DND-41 (cell line): ENCODE results near the gene MAP3K9.

Experiments used
- ATAC-seq: fragments of 200-7000 bp; cut with Tn5 transposase; 3 replicates; pipeline ENCODE4 v1.9.1; 2021; ENCODE audit warnings: low read depth; ENCODE audit not compliant: insufficient read depth
- DNase-seq: peaks from one replicate; pipeline ENCODE4 v3.0.0-alpha.2; 2020
- H2AFZ ChIP-seq: 2 replicates; pipeline ENCODE4 v1.6.0; 2012; ENCODE audit warnings: low read depth, low read length
- H3K27ac ChIP-seq: 2 replicates; pipeline ENCODE4 v1.5.1; 2012; ENCODE audit warnings: low read length, inconsistent platforms
- H3K27me3 ChIP-seq: fragments of 200-600 bp; sonication (generic); 2 replicates; pipeline ENCODE4 v1.6.0; 2012; ENCODE audit warnings: low read length, mild to moderate bottlenecking, inconsistent platforms; ENCODE audit not compliant: insufficient read depth, poor library complexity
- H3K36me3 ChIP-seq: 2 replicates; pipeline ENCODE4 v1.5.1; 2012; ENCODE audit warnings: low read length, inconsistent platforms; ENCODE audit not compliant: insufficient read depth
- H3K4me1 ChIP-seq: 2 replicates; pipeline ENCODE4 v1.5.1; 2012; ENCODE audit warnings: mild to moderate bottlenecking, low read length; ENCODE audit not compliant: insufficient read depth
- H3K4me2 ChIP-seq: 2 replicates; pipeline ENCODE4 v1.6.0; 2012; ENCODE audit warnings: mild to moderate bottlenecking, moderate library complexity, low read length, inconsistent platforms; ENCODE audit not compliant: insufficient read depth
- H3K4me3 ChIP-seq, 2 experiments: fragments of 200-600 bp in 1 of 2; shearing (Covaris generic) in 1 of 2; 2 replicates each; pipeline ENCODE4 v1.5.1; 2012 to 2016; ENCODE audit warnings: inconsistent platforms in 2 of 2, low read length in 2 of 2, mild to moderate bottlenecking in 2 of 2, low read depth in 1 of 2, moderate library complexity in 1 of 2
- H3K79me2 ChIP-seq: 2 replicates; pipeline ENCODE4 v1.6.0; 2012; ENCODE audit warnings: low read length, inconsistent platforms; ENCODE audit not compliant: insufficient read depth
- H3K9ac ChIP-seq: 2 replicates; pipeline ENCODE4 v1.6.0; 2012; ENCODE audit warnings: low read depth, mild to moderate bottlenecking, inconsistent platforms, low read length, moderate library complexity
- H3K9me3 ChIP-seq: 2 replicates; pipeline ENCODE4 v1.5.1; 2012; ENCODE audit warnings: low read length, moderate library complexity, mild to moderate bottlenecking, inconsistent platforms; ENCODE audit not compliant: insufficient read depth, severe bottlenecking
- H4K20me1 ChIP-seq: 2 replicates; pipeline ENCODE4 v1.6.0; 2012; ENCODE audit warnings: low read length; ENCODE audit not compliant: insufficient read depth
- EZH2 ChIP-seq: IDR thresholded peaks from 3 replicates; pipeline ENCODE4 v1.6.1; 2012; ENCODE audit warnings: borderline replicate concordance, low read depth, mild to moderate bottlenecking, moderate library complexity, low read length, inconsistent platforms; ENCODE audit not compliant: severe bottlenecking
- TF ChIP-seq, protein P1 (sequence below): IDR thresholded peaks from 2 replicates; pipeline ENCODE4 v1.5.1; 2012; ENCODE audit warnings: borderline replicate concordance, low read length, moderate library complexity, mild to moderate bottlenecking; ENCODE audit not compliant: poor library complexity, severe bottlenecking; ENCODE audit errors: extremely low read depth

The MAP3K9 gene

DNA sequence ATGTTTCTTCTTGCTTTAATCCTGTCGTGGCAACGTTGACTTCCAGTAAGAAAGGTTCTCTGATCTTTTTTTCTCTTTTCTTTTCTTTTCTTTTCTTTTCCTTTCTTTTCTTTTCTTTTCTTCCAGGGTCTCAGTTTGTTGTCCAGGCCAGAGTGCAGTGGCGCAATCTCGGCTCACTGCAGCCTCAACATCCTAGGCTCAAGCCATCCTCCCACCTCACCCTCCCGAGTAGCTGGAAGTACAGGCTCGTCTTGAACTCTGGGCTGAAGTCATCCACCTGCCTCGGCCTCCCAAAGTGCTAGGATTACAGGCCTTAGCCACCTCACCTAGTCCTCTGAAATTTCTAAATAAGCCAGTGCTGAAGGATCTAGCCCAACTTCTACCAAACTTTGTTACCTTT lies 1.3 kb upstream of the MAP3K9 start:
- Histone ChIP-seq H2AFZ (peak overlapping the region; percentile 81; the same call in 1 of the 2 replicates), H4K20me1 (no peaks in the 10 kb centered on the region), H3K27ac (no peak overlapping the region), H3K79me2 (no peaks in the 10 kb centered on the region), H3K9ac (0 out of 2 replicates have a peak overlapping the region, but pooled peaks have one; percentile 71), H3K27me3 (no peaks in the 10 kb centered on the region), H3K4me3 (no peak overlapping the region), H3K4me1 (peaks cover 24% of the 10 kb centered on the region), H3K9me3 (no peaks in the 10 kb centered on the region), H3K36me3 (no peaks in the 10 kb centered on the region; the same call in 1 of the 2 replicates), H3K4me2 (peak overlapping the region; percentile 91)
- DNase-seq (no peak), ATAC-seq (no peak)
- no peak for TF ChIP-seq EZH2
- TF ChIP-seq, protein P1, sequence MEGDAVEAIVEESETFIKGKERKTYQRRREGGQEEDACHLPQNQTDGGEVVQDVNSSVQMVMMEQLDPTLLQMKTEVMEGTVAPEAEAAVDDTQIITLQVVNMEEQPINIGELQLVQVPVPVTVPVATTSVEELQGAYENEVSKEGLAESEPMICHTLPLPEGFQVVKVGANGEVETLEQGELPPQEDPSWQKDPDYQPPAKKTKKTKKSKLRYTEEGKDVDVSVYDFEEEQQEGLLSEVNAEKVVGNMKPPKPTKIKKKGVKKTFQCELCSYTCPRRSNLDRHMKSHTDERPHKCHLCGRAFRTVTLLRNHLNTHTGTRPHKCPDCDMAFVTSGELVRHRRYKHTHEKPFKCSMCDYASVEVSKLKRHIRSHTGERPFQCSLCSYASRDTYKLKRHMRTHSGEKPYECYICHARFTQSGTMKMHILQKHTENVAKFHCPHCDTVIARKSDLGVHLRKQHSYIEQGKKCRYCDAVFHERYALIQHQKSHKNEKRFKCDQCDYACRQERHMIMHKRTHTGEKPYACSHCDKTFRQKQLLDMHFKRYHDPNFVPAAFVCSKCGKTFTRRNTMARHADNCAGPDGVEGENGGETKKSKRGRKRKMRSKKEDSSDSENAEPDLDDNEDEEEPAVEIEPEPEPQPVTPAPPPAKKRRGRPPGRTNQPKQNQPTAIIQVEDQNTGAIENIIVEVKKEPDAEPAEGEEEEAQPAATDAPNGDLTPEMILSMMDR: no peak

DNA sequence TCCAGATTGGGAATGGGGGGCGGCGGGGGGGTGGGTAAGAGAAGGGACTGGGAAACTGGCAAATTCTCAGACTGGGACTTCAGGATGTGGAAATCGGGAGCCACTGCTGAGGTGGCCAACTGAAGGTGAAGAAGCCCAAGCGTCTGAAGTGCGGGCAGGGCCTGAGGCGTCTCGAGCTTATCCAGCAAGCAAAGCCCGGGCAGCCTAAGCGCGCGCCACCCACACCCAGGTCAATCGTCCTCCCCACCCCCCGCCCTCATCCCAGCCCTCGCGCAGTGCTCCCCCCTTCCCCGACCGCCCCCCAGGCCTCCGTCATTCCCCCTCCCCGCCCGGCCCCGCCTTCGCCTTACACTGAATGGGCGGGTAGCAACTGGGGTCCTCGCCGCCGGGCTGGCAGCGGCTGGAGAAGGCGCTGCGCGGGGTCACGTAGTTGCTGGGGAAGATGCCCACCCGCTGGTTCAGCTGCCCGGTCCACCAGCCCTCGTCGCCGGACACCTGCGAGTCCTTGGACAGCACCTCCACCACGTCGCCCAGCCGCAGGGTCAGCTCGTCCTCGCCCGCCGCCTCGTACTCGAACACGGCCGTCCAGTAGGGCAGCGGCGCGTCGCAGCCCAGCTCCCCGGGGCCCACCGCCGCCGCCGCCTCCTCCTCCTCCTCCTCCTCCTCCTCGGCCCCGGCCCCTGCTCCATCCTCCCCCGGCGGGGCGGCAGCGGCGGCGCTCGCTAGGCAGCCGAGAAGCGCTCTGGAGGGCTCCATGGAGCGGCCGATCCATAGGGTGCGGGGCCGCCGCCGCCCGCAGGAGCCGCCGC lies 693 bp downstream of the MAP3K9 start:
- H3K79me2 ChIP-seq: no peaks in the 10 kb centered on the region
- peak; percentile 58 for TF ChIP-seq EZH2
- TF ChIP-seq, protein P1: no peak
- H3K4me1 ChIP-seq: peaks cover 24% of the 10 kb centered on the region
- peak overlapping the region; percentile 71 for H3K9ac ChIP-seq
- H3K4me3 ChIP-seq: peak overlapping the region; percentile 49 to 87; a peak in 3 of 4 replicates
- DNase-seq: peak; percentile 64
- ATAC-seq: peak; percentile 41
- H3K27ac ChIP-seq: peak overlapping the region; percentile 42
- H3K27me3 ChIP-seq: no peaks in the 10 kb centered on the region
- no peaks in the 10 kb centered on the region; the same call in 1 of the 2 replicates for H3K36me3 ChIP-seq
- peak overlapping the region; percentile 81 for H2AFZ ChIP-seq
- peaks cover 2% of the 10 kb centered on the region; the same call in 1 of the 2 replicates for H4K20me1 ChIP-seq
- H3K9me3 ChIP-seq: no peaks in the 10 kb centered on the region
- peak overlapping the region; percentile 91 for H3K4me2 ChIP-seq

DNA sequence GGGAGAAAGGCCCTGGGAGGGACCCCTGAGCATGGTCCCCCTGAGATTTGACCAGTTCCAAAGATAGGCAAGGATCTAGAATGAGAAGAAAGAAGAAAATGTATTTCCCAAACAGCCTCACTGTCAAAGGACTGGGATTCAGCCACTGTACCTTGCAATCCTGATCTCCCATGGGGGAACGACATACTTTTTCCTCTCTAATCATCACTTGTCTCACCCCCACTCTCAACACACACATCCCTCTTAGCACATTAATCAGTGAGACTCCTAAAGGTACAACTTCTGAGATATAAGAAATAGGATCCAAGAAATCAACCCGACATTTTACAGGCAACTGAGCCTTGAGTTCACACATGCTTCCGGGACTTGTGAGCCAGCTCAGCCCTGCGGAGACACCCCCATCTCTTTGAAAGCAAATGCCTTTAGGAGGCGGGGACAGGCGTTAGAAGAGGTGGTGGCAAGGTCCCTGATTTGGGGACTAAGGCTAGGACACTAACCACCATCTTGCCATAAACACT lies 1.4 kb downstream of the MAP3K9 start:
- Histone ChIP-seq H3K27ac (peak overlapping the region; percentile 42; the same call in 1 of the 2 replicates), H3K9me3 (no peaks in the 10 kb centered on the region), H3K27me3 (no peaks in the 10 kb centered on the region), H3K4me3 (peak overlapping the region; percentile 49 to 87; a peak in 3 of 4 replicates), H2AFZ (peak overlapping the region; percentile 81), H3K9ac (peak overlapping the region; percentile 71), H3K79me2 (no peaks in the 10 kb centered on the region), H4K20me1 (peaks cover 2% of the 10 kb centered on the region; the same call in 1 of the 2 replicates), H3K4me1 (peaks cover 24% of the 10 kb centered on the region), H3K36me3 (no peaks in the 10 kb centered on the region; the same call in 1 of the 2 replicates), H3K4me2 (peak overlapping the region; percentile 91)
- DNase-seq (peak; percentile 71), ATAC-seq (peak; percentile 40)
- TF ChIP-seq EZH2: no peak
- TF ChIP-seq, protein P1: no peak
